Measurements from ENCODE around the gene C16orf89. TPM values are rescaled to one million over a fixed set of nuclear protein-coding genes. Genes with fewer than 3 reads are reported as not detected.

C16orf89 gene
- total RNA-seq, 2 donors from 2014 or later, result 2.6 to 17.1 TPM

DNA sequence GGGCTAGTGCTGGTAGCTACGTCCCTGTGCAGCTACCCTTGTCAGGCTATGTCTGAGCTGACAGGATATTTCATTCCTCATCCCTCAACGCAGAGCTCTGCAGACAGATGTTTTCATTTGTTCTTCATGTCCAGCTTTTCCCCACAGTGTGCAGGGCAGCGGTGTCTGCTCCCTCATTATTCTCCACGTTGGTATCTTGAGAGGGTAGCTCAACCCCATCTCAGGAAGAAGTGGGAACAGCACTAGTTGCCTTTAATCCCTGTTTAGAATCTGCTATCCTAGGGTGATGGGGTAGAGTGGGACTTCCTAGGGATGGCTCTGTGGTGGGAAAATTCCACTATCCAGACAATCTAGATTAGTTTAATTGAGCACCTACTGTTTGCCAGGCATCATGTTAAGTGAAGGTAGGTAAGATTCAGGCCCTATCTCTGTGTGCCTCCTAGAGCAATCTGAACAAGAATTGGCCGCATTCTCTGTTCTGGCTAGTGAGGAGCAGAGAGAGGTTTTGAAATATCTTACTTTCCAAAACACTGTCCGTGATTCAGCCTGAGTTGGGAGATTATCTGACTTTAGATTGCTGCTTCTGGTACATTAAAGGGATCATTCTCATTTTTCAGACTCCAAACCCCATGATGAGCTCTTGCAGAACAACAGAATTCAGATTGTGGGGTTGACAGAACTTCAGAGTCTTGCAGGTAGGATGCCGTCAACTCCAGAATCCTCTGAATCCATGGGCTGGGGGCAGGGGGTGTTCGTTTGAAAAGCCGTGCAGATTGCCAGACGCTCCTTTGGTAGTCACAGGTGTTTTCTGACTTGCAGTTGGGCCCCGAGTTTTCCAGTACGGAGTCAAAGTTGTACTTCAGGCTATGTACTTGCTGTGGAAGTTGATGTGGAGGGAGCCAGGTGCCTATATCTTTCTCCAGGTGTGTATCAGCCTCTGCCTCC is 6.8 kb upstream of the C16orf89 start:
- peaks cover 0 to 12% of the 10 kb centered on the region in 2 donors for H3K36me3 ChIP-seq (replicated peaks in 1 of 2; ENCODE audit: insufficient read depth in 1 of 2, low read depth in 2 of 2)
- WGBS, 2 donors, result 32 to 40% methylated on average over 12 of the region's 12 CpGs
- H3K27me3 ChIP-seq, result no peaks in the 10 kb centered on the region
- peaks cover 21% of the 10 kb centered on the region for H3K4me1 ChIP-seq
- TF ChIP-seq, protein P1, sequence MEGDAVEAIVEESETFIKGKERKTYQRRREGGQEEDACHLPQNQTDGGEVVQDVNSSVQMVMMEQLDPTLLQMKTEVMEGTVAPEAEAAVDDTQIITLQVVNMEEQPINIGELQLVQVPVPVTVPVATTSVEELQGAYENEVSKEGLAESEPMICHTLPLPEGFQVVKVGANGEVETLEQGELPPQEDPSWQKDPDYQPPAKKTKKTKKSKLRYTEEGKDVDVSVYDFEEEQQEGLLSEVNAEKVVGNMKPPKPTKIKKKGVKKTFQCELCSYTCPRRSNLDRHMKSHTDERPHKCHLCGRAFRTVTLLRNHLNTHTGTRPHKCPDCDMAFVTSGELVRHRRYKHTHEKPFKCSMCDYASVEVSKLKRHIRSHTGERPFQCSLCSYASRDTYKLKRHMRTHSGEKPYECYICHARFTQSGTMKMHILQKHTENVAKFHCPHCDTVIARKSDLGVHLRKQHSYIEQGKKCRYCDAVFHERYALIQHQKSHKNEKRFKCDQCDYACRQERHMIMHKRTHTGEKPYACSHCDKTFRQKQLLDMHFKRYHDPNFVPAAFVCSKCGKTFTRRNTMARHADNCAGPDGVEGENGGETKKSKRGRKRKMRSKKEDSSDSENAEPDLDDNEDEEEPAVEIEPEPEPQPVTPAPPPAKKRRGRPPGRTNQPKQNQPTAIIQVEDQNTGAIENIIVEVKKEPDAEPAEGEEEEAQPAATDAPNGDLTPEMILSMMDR (IDR thresholded peaks at IDR 0.05), result no peak
- TF ChIP-seq POLR2A (IDR thresholded peaks at IDR 0.05), result no peak
- H3K9me3 ChIP-seq, result no peaks in the 10 kb centered on the region
- H3K27ac ChIP-seq, result peak overlapping the region; percentile 61 to 76 (median 74)
- peak overlapping the region; percentile 36 to 65 for H3K4me3 ChIP-seq
- no peak for DNase-seq
- no peak for ATAC-seq
- intact Hi-C loops (cut with DNase I), result loop anchor here (10.0 kb wide), 1 partner anchor 98 kb away; no protein-coding TSS in a partner anchor

DNA sequence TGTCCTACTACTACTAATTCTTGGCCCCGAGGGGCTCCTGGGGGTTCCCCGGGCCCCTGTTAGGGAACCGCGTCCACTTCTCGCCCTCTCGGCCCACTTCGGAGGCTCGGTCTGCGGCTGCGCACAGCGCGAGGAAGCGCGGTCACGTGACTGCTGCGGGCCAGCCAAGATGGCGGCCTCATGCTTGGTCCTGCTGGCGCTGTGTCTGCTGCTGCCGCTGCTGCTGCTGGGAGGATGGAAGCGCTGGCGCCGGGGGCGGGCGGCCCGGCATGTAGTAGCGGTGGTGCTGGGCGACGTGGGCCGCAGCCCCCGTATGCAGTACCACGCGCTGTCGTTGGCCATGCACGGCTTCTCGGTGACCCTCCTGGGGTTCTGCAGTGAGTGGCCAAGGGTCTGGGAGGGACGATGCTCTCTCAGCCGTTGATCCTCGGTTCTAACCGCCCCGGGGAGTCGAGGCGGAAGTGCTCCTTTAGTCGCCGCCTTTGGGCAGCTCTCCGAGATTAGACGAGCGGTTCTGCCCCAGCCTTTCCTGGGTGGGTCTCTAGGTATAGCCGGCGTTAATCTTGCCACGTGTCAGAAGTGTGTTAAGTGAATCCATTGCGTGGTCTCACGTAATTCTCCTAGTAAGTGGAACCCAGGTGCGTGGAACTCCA is 6.1 kb upstream of the C16orf89 start, which contains the start of gene ALG1:
Gene ALG1 (plus strand): TSS at position 163 of the 653 bp plus-strand sequence. CDS start 7 bp downstream, at position 170.
- peaks cover 21% of the 10 kb centered on the region for H3K4me1 ChIP-seq
- ATAC-seq (peak; percentile 97), DNase-seq (peak; percentile 91 to 92 (median 92))
- peak; percentile 74 to 92 (median 88) for TF ChIP-seq POLR2A (IDR thresholded peaks at IDR 0.05)
- TF ChIP-seq, protein P1 (IDR thresholded peaks at IDR 0.05), result peak in 1 of 7 experiments; percentile 19
- H3K36me3 ChIP-seq (replicated peaks in 1 of 2; ENCODE audit: insufficient read depth in 1 of 2, low read depth in 2 of 2), result peaks cover 0 to 12% of the 10 kb centered on the region in 2 donors
- intact Hi-C loops (cut with DNase I), result loop anchor here (10.0 kb wide), 1 partner anchor 97 kb away; no protein-coding TSS in a partner anchor
- H3K9me3 ChIP-seq, result no peaks in the 10 kb centered on the region
- H3K4me3 ChIP-seq, result peak within 1 kb of the TSS; percentile 36 to 65
- peak within 1 kb of the TSS; percentile 61 to 76 (median 74) for H3K27ac ChIP-seq
- H3K27me3 ChIP-seq, result no peaks in the 10 kb centered on the region
- 0% methylated on average over 25 to 52 of the region's 53 CpGs for WGBS, 2 donors

DNA sequence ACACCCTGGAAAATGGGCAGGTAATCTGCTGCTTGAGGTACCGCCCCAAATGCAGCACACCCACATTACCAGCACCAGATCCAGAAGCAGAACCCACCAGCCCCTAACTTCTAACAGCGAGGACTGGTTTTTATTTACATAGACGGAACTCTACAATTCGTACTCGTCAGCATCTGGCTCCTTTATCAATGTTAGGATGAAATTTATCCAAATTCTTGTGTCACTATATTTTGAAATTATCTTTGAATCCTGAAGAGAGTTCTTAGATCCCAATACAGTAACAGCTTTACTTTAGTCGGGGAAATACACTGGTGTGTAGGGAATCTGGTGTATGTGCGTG is 5.6 kb upstream of the C16orf89 start:
- Histone ChIP-seq H3K27ac (peak overlapping the region; percentile 61 to 76 (median 74)), H3K4me1 (peaks cover 21% of the 10 kb centered on the region), H3K9me3 (no peaks in the 10 kb centered on the region), H3K27me3 (no peaks in the 10 kb centered on the region), H3K36me3 (replicated peaks in 1 of 2; ENCODE audit: insufficient read depth in 1 of 2, low read depth in 2 of 2) (peaks cover 0 to 10% of the 10 kb centered on the region in 2 donors), H3K4me3 (no peak overlapping the region)
- ATAC-seq (no peak), DNase-seq (no peak)
- 33 to 47% methylated on average over 7 of the region's 7 CpGs for WGBS, 2 donors
- TF ChIP-seq, protein P1 (IDR thresholded peaks at IDR 0.05), result no peak
- TF ChIP-seq POLR2A (IDR thresholded peaks at IDR 0.05), result no peak
- intact Hi-C loops (cut with DNase I), result loop anchor here (10.0 kb wide), 1 partner anchor 97 kb away; no protein-coding TSS in a partner anchor

DNA sequence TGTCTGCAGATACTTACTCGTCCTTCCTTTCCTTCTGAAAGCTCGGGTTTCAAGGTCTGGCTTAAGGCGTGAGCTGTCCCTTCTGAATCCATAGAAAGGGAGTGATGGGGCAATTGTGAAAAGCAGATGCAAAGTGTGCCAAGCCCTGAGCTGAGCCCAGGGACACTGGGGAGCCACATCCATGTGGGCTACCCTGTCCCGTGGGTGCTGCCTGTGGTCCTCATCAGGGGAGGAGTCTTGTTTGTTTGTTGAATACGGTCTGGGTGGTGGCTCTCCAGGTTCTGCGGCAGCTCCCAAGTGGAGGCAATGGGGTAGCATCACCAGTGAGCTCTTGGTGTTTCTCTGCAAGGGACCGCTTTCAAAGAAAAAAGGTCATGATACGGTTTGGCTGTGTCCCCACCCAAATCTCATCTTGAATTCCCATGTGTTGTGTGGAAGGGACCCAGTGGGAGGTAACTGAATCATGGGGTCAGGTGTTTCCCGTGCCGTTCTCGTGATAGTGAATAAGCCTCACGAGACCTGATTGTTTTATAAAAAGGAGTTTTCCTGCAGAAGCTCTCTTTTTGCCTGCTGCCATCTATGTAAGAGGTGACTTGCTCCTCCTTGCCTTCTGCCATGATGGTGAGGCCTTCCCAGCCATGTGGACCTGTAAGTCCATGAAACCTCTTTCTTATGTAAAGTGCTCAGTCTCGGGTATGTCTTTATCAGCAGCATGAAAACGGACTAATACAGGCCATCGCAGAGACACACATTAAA is 4.9 kb upstream of the C16orf89 start:
- TF ChIP-seq POLR2A (IDR thresholded peaks at IDR 0.05), result no peak
- TF ChIP-seq, protein P1 (IDR thresholded peaks at IDR 0.05), result no peak
- Histone ChIP-seq H3K27me3 (no peaks in the 10 kb centered on the region), H3K27ac (peak overlapping the region in 1 of 4 donors; percentile 76), H3K9me3 (no peaks in the 10 kb centered on the region), H3K4me1 (peaks cover 21% of the 10 kb centered on the region), H3K36me3 (replicated peaks in 1 of 2; ENCODE audit: insufficient read depth in 1 of 2, low read depth in 2 of 2) (peaks cover 0 to 5% of the 10 kb centered on the region in 2 donors), H3K4me3 (no peak overlapping the region)
- intact Hi-C loops (cut with DNase I), result loop anchor here (10.0 kb wide), 1 partner anchor 96 kb away; no protein-coding TSS in a partner anchor
- ATAC-seq, result no peak
- WGBS, 2 donors, result 84 to 87% methylated on average over 15 of the region's 15 CpGs
- no peak for DNase-seq

Measured in body of pancreas (tissue), 4 donors.